PC-9 (cell line): ENCODE measurements around the gene MECP2. TPM values are rescaled to one million over a fixed set of nuclear protein-coding genes. Genes with fewer than 3 reads are reported as not detected.

Experiments used
- BruUV-seq: library from RNA; stranded (reverse); fragments of 400-500 nt; replicated peaks from 2 replicates; lab custom pipeline; 2021; lab: Mats Ljungman, UMichigan
- CTCF ChIA-PET: fragments of 300-600 bp; sonication (Branson Sonifier 250); formaldehyde crosslinking; loops from one replicate; lab custom pipeline; 2022; ENCODE audit warnings: antibody characterized with exemption; lab: Charles Lee
- POLR2A ChIA-PET: fragments of 300-600 bp; sonication (Branson Sonifier 250); formaldehyde crosslinking; loops from one replicate; lab custom pipeline; 2022; ENCODE audit warnings: antibody characterized with exemption; ENCODE audit not compliant: unreplicated experiment; lab: Charles Lee
- DNase-seq, 2 experiments: peaks; one replicate each; pipeline versions ENCODE4 v3.0.0 to v3.0.0-alpha.2; 2015 to 2022; ENCODE audit warnings: mixed read lengths in 1 of 2
- H2AFZ ChIP-seq: fragments of 200-600 bp; sonication (generic); 2 replicates; pipeline ENCODE4 v1.8.1; 2017; ENCODE audit warnings: antibody characterized with exemption
- H3F3A ChIP-seq: fragments of 200-600 bp; sonication (generic); 2 replicates; pipeline ENCODE4 v1.8.1; 2017; ENCODE audit warnings: antibody characterized with exemption, mild to moderate bottlenecking, low read depth; ENCODE audit not compliant: insufficient read depth
- H3K27ac ChIP-seq: fragments of 200-600 bp; sonication (generic); 2 replicates; pipeline ENCODE4 v1.6.1; 2016; ENCODE audit warnings: mixed run types
- H3K27me3 ChIP-seq: fragments of 200-600 bp; sonication (generic); 2 replicates; pipeline ENCODE4 v1.6.1; 2016; ENCODE audit warnings: low read depth, mixed run types; ENCODE audit not compliant: insufficient read depth
- H3K36me3 ChIP-seq: fragments of 200-600 bp; sonication (generic); 2 replicates; pipeline ENCODE4 v1.6.1; 2016; ENCODE audit warnings: low read depth, mixed run types
- H3K4me1 ChIP-seq: fragments of 200-600 bp; sonication (generic); replicated peaks from 2 replicates; pipeline ENCODE4 v1.6.1; 2016; ENCODE audit warnings: mixed run types; ENCODE audit not compliant: insufficient read depth
- H3K4me2 ChIP-seq: fragments of 200-600 bp; sonication (generic); 2 replicates; pipeline ENCODE4 v1.6.1; 2017; ENCODE audit warnings: mixed run types
- H3K4me3 ChIP-seq: fragments of 200-600 bp; sonication (generic); 2 replicates; pipeline ENCODE4 v1.6.1; 2016; ENCODE audit warnings: mixed run types
- H3K79me2 ChIP-seq: fragments of 200-600 bp; sonication (generic); 2 replicates; pipeline ENCODE4 v1.6.1; 2017; ENCODE audit warnings: low read depth, mixed run types
- H3K9me2 ChIP-seq: fragments of 200-600 bp; sonication (generic); 2 replicates; pipeline ENCODE4 v1.8.1; 2017; ENCODE audit warnings: mild to moderate bottlenecking; ENCODE audit not compliant: insufficient read depth
- H3K9me3 ChIP-seq: fragments of 200-600 bp; sonication (generic); 2 replicates; pipeline ENCODE4 v1.8.1; 2016; ENCODE audit warnings: low read depth; ENCODE audit not compliant: insufficient read depth
- H4K20me1 ChIP-seq: fragments of 200-600 bp; sonication (generic); 2 replicates; pipeline ENCODE4 v1.8.1; 2017; ENCODE audit not compliant: insufficient read depth
- EZH2 ChIP-seq: fragments of 200-600 bp; sonication (generic); IDR thresholded peaks from 2 replicates; pipeline ENCODE4 v1.8.0; 2017; ENCODE audit warnings: antibody characterized with exemption, low read depth
- intact Hi-C: fragments of 100-400 bp; cut with micrococcal nuclease; formaldehyde crosslinking; loops from one replicate; pipeline ENCODE4 v1.10.0; 2022; ENCODE audit not compliant: unreplicated experiment
- total RNA-seq: library from RNA; stranded (reverse); gene quantifications from 2 replicates; pipeline ENCODE4 v1.2.3, GENCODE V29; 2021
- TF ChIP-seq, protein P1 (sequence below): fragments of 200-600 bp; sonication (generic); conservative IDR thresholded peaks from 2 replicates; pipeline ENCODE4 v1.6.1; 2017; ENCODE audit warnings: mixed run types, antibody characterized with exemption, mild to moderate bottlenecking, moderate library complexity

The MECP2 gene
- total RNA-seq, 1 experiment from 2014 or later, result 85.6 TPM

DNA sequence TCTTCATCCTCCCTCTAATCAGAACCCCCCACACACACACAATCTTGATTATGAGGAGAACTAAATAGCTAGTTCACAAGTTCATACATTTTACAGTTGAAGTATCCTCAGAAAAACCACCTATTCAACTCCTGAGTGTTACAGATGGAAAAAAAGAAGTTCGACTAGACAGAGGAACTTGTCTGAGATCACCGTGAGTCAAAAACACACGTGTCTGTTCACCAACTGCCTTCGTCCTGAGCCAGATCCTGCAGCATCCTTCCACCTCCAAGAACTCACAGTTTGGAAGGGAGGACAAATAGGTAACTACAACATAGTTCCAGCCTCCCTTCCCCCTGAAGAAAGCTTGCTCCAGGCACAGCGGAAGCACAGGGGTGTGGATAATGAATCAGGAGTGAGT is 58.9 kb downstream of the MECP2 start:
- TF ChIP-seq, protein P1, sequence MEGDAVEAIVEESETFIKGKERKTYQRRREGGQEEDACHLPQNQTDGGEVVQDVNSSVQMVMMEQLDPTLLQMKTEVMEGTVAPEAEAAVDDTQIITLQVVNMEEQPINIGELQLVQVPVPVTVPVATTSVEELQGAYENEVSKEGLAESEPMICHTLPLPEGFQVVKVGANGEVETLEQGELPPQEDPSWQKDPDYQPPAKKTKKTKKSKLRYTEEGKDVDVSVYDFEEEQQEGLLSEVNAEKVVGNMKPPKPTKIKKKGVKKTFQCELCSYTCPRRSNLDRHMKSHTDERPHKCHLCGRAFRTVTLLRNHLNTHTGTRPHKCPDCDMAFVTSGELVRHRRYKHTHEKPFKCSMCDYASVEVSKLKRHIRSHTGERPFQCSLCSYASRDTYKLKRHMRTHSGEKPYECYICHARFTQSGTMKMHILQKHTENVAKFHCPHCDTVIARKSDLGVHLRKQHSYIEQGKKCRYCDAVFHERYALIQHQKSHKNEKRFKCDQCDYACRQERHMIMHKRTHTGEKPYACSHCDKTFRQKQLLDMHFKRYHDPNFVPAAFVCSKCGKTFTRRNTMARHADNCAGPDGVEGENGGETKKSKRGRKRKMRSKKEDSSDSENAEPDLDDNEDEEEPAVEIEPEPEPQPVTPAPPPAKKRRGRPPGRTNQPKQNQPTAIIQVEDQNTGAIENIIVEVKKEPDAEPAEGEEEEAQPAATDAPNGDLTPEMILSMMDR, result no peak
- TF ChIP-seq EZH2, result no peak
- ChIA-PET POLR2A (no interaction called here), CTCF (no interaction called here)
- no peaks in the 10 kb centered on the region for H3K79me2 ChIP-seq
- H3K36me3 ChIP-seq, result no peaks in the 10 kb centered on the region
- H3K27me3 ChIP-seq, result no peaks in the 10 kb centered on the region
- H2AFZ ChIP-seq, result no peak overlapping the region
- no TSS peak for BruUV-seq
- no peaks in the 10 kb centered on the region for H3K4me1 ChIP-seq
- H3K4me3 ChIP-seq, result no peak overlapping the region
- no peaks in the 10 kb centered on the region for H3K9me2 ChIP-seq
- no peak for DNase-seq
- H3K9me3 ChIP-seq, result no peaks in the 10 kb centered on the region
- intact Hi-C loops, result no loop called here
- H3K27ac ChIP-seq, result no peak overlapping the region
- H4K20me1 ChIP-seq, result peaks cover 6% of the 10 kb centered on the region; the same call in 1 of the 2 replicates
- H3K4me2 ChIP-seq, result no peak overlapping the region
- no peaks in the 10 kb centered on the region for H3F3A ChIP-seq

DNA sequence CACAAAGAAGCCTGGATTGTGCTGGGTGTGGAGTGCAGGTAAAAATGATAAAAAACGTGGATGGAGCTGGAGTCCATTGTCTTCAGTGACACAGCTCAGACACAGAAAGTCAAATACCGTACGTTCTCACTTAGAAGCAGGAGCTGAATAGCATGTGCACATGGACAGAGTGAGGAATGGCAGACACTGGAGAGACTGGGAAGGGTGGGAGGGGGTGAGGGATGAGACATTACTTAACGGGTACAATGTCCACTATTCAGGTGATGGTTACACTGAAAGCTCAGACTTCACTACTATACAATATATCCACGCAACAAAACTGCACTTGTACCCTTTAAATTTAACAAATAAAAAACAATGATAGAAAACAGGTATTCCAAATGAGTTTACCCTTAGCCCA is 59.8 kb downstream of the MECP2 start:
- Histone ChIP-seq H3K4me3 (no peak overlapping the region), H3K9me2 (no peaks in the 10 kb centered on the region), H3K4me2 (no peak overlapping the region), H3K4me1 (no peaks in the 10 kb centered on the region), H4K20me1 (peaks cover 5% of the 10 kb centered on the region; the same call in 1 of the 2 replicates), H3K36me3 (no peaks in the 10 kb centered on the region), H3F3A (no peaks in the 10 kb centered on the region), H2AFZ (no peak overlapping the region), H3K27ac (no peak overlapping the region), H3K27me3 (no peaks in the 10 kb centered on the region), H3K9me3 (no peaks in the 10 kb centered on the region), H3K79me2 (no peaks in the 10 kb centered on the region)
- ChIA-PET POLR2A (no interaction called here), CTCF (no interaction called here)
- no peak for DNase-seq
- intact Hi-C loops, result no loop called here
- TF ChIP-seq, protein P1, result no peak
- no peak for TF ChIP-seq EZH2
- no TSS peak for BruUV-seq

DNA sequence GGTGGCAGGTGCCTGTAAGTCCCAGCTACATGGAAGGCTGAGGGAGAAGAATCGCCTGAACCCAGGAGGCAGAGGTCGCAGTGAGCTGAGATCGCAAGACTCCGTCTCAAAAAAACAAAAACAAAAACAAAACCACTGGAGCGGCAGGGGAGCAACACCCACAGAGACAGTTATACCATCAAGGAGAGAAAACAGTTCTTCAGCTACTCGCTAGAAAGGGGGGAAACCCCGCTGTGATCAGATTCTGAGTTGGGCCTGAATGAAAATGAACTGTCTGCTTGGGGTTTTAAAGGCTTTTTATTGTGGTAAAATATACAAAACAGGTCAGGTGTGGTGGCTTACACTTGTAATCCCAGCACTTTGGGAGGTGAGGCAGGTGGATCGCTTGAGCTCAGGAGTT is 61.0 kb downstream of the MECP2 start:
- no peak for DNase-seq
- H3K4me2 ChIP-seq, result no peak overlapping the region
- intact Hi-C loops, result no loop called here

More for the DNA sequence above, 61.0 kb downstream of the MECP2 start:
- H3K36me3 ChIP-seq, result no peaks in the 10 kb centered on the region
- peaks cover 5% of the 10 kb centered on the region; the same call in 1 of the 2 replicates for H4K20me1 ChIP-seq
- ChIA-PET CTCF (no interaction called here), POLR2A (no interaction called here)
- no peaks in the 10 kb centered on the region for H3K9me2 ChIP-seq
- no peak overlapping the region for H2AFZ ChIP-seq
- BruUV-seq, result no TSS peak
- no peaks in the 10 kb centered on the region for H3K27me3 ChIP-seq
- H3K79me2 ChIP-seq, result no peaks in the 10 kb centered on the region
- H3F3A ChIP-seq, result no peaks in the 10 kb centered on the region
- TF ChIP-seq EZH2, result no peak
- TF ChIP-seq, protein P1, result no peak
- H3K9me3 ChIP-seq, result no peaks in the 10 kb centered on the region
- no peak overlapping the region for H3K4me3 ChIP-seq
- H3K4me1 ChIP-seq, result no peaks in the 10 kb centered on the region
- H3K27ac ChIP-seq, result no peak overlapping the region
